Retina (tissue), 1 donor: ENCODE data around the gene LMF2.
"Not testable (repeated sequence)": the region's sequence is repeated elsewhere in the genome, so short reads cannot be mapped to it uniquely, and the experiment has no call there.

Source experiments
- DNase-seq: peaks from one replicate; pipeline ENCODE4 v3.0.0-alpha.2; 2016

The LMF2 gene

GRCh38 chr22:50533856-50534711, 26.6 kb upstream of the LMF2 start:
- not testable (repeated sequence) for DNase-seq

- no peak for DNase-seq
Observed at GRCh38 chr22:50532824-50533796, 25.6 kb upstream of the LMF2 start.

GRCh38 chr22:50531962-50532674, 24.6 kb upstream of the LMF2 start:
- DNase-seq, result peak; percentile 49

GRCh38 chr22:50531546-50531961, 24.1 kb upstream of the LMF2 start:
- DNase-seq, result no peak

GRCh38 chr22:50530877-50531545, 23.5 kb upstream of the LMF2 start:
- peak; percentile 64 for DNase-seq

- DNase-seq, result peak; percentile 50
Observed at GRCh38 chr22:50530580-50530876, 23.0 kb upstream of the LMF2 start.

- peak; percentile 49 for DNase-seq
Observed at GRCh38 chr22:50529897-50530579, 22.5 kb upstream of the LMF2 start, which contains the start of gene TYMP. Gene TYMP, minus strand, starts transcription at chr22:50530012. Its CDS starts 303 bp downstream, at chr22:50529709.

- DNase-seq, result peak; percentile 50
Observed at GRCh38 chr22:50529416-50529896, 22.0 kb upstream of the LMF2 start.

GRCh38 chr22:50528682-50529415, 21.3 kb upstream of the LMF2 start:
- DNase-seq, result no peak

- DNase-seq, result no peak
Observed at GRCh38 chr22:50527921-50528681, 20.6 kb upstream of the LMF2 start.

- DNase-seq, result no peak
Observed at GRCh38 chr22:50526834-50527801, 19.6 kb upstream of the LMF2 start.

GRCh38 chr22:50526108-50526833, 18.8 kb upstream of the LMF2 start:
- DNase-seq, result peak; percentile 89

GRCh38 chr22:50525858-50526107, 18.3 kb upstream of the LMF2 start:
- no peak for DNase-seq

GRCh38 chr22:50525104-50525857, 17.8 kb upstream of the LMF2 start, which contains the start of gene SCO2:
Gene SCO2, minus strand, starts transcription at chr22:50525598. Its CDS starts 1,187 bp downstream, at chr22:50524411.
- DNase-seq, result peak; percentile 99

- no peak for DNase-seq
Observed at GRCh38 chr22:50524676-50525103, 17.2 kb upstream of the LMF2 start.

GRCh38 chr22:50523806-50524675, 16.5 kb upstream of the LMF2 start:
- no peak for DNase-seq

- DNase-seq, result no peak
Observed at GRCh38 chr22:50523458-50523805, 15.9 kb upstream of the LMF2 start.
